ENCODE measurements around the gene EXOC3L4.

- TF ChIP-seq POLR2A (IDR thresholded peaks at IDR 0.05) (no peak), CTCF (IDR thresholded peaks at IDR 0.05) (no peak)
Observed at GRCh38 chr14:103139132-103140025, 44.9 kb downstream of the EXOC3L4 start.

All from body of pancreas (tissue), 4 donors.